Measurements from ENCODE around the gene GBP3. TPM values are rescaled to one million over a fixed set of nuclear protein-coding genes. Genes with fewer than 3 reads are reported as not detected.

GBP3 gene
- total RNA-seq, 1 experiment from 2014 or later, result 0.48 TPM

DNA sequence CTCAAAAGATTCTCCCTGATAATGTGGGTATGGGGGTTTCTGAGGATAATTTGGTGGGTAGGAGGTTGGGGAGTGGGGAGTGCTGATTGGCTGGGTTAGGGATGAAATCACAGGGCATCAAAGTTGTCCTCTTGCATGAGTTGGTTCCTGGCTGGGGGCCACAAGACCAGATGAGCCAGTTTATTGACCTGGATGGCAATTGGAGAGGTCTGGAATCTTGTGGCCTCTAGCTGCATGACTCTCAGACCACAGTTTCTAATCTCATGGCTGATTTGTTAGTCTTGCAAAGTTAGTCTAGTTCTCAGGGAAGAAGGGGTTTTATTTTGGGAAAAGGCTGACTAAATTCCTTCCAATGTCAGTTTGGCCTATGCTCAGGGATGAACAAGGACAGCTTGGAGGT lies 45.6 kb upstream of the GBP3 start:
- Histone ChIP-seq H3K4me3 (ENCODE audit: low read depth, low read length) (no peak overlapping the region), H3K27me3 (replicated peaks; ENCODE audit: control insufficient read depth, insufficient read depth, low read length) (no peaks in the 10 kb centered on the region), H3K4me1 (no peaks in the 10 kb centered on the region), H3K9me3 (no peaks in the 10 kb centered on the region), H3K36me3 (ENCODE audit: control insufficient read depth, insufficient read depth, low read length) (no peaks in the 10 kb centered on the region)
- Mint-ChIP-seq H3K4me3 (ENCODE audit: unreplicated experiment) (no peak overlapping the region), H3K9me3 (ENCODE audit: unreplicated experiment) (no peaks in the 10 kb centered on the region), H3K36me3 (ENCODE audit: insufficient read depth, unreplicated experiment) (no peaks in the 10 kb centered on the region), H3K27ac (ENCODE audit: unreplicated experiment) (no peak overlapping the region), H3K27me3 (ENCODE audit: insufficient read depth, unreplicated experiment) (no peaks in the 10 kb centered on the region), H3K4me1 (ENCODE audit: low read depth, unreplicated experiment) (peaks cover 8% of the 10 kb centered on the region)
- TF ChIP-seq, protein P1, sequence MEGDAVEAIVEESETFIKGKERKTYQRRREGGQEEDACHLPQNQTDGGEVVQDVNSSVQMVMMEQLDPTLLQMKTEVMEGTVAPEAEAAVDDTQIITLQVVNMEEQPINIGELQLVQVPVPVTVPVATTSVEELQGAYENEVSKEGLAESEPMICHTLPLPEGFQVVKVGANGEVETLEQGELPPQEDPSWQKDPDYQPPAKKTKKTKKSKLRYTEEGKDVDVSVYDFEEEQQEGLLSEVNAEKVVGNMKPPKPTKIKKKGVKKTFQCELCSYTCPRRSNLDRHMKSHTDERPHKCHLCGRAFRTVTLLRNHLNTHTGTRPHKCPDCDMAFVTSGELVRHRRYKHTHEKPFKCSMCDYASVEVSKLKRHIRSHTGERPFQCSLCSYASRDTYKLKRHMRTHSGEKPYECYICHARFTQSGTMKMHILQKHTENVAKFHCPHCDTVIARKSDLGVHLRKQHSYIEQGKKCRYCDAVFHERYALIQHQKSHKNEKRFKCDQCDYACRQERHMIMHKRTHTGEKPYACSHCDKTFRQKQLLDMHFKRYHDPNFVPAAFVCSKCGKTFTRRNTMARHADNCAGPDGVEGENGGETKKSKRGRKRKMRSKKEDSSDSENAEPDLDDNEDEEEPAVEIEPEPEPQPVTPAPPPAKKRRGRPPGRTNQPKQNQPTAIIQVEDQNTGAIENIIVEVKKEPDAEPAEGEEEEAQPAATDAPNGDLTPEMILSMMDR (IDR thresholded peaks at IDR 0.05; ENCODE audit: insufficient read depth in 1 of 2, low read depth in 1 of 2, low read length in 1 of 2, severe bottlenecking in 1 of 2, unreplicated experiment in 1 of 2), result no peak
- ChIA-PET CTCF (no interaction called here), POLR2A (no interaction called here)
- no TSS peak for BruUV-seq (replicated peaks)
- intact Hi-C loops (cut with micrococcal nuclease; ENCODE audit: unreplicated experiment), result no loop called here
- no peak for DNase-seq

DNA sequence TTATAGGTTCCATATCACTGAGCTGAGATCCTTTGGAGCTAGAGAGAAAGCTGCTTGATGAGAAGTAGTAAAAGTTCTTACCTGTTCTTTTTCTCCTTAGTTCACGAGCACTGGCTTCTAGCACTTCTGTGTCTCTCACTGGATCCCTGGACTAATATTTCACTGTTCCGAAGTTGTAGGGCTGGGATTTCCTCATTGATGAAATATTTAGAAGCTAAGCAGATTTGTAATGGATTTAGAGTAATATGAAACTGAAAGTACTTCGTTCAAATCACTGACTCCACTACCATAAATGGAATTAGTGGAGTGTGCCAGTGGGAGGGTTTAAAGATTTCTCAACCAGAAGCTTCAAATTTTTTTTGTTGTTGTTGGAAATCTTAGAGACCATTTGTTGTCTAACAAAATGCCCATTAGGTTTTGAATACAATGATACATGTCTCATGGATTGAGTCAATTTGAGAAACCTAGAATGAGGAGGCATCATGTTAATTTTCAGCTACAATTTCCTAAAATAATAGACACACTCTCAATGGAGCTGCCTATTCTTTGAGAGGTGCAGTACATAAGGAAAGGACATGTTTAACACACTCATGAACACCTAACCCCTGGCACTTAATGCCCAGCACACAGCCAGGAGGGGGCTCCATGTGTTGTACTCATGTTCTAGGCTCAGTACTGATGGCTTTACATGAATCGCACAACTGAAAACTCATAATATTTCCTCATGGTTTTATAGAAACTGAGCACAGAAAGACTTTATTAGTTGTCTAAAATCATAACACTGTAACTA lies 42.6 kb upstream of the GBP3 start, which contains the start of gene GBP1:
Gene GBP1, minus strand, starts transcription at position 130 of the 790 bp plus-strand sequence. CDS start 1,974 bp downstream, outside the sequence.
- no peak for DNase-seq
- BruUV-seq (replicated peaks), result no TSS peak
- Histone ChIP-seq H3K36me3 (ENCODE audit: control insufficient read depth, insufficient read depth, low read length) (no peaks in the 10 kb centered on the region), H3K27me3 (replicated peaks; ENCODE audit: control insufficient read depth, insufficient read depth, low read length) (no peaks in the 10 kb centered on the region), H3K4me3 (ENCODE audit: low read depth, low read length) (no peak within 1 kb of the TSS), H3K9me3 (no peaks in the 10 kb centered on the region), H3K4me1 (no peaks in the 10 kb centered on the region)
- intact Hi-C loops (cut with micrococcal nuclease; ENCODE audit: unreplicated experiment), result no loop called here
- no peaks in the 10 kb centered on the region for H3K27me3 Mint-ChIP-seq (ENCODE audit: insufficient read depth, unreplicated experiment)
- H3K36me3 Mint-ChIP-seq (ENCODE audit: insufficient read depth, unreplicated experiment), result no peaks in the 10 kb centered on the region
- TF ChIP-seq, protein P1 (IDR thresholded peaks at IDR 0.05; ENCODE audit: insufficient read depth in 1 of 2, low read depth in 1 of 2, low read length in 1 of 2, severe bottlenecking in 1 of 2, unreplicated experiment in 1 of 2), result no peak
- H3K4me3 Mint-ChIP-seq (ENCODE audit: unreplicated experiment), result no peak within 1 kb of the TSS
- ChIA-PET POLR2A (no interaction called here), CTCF (no interaction called here)
- no peaks in the 10 kb centered on the region for H3K9me3 Mint-ChIP-seq (ENCODE audit: unreplicated experiment)
- H3K4me1 Mint-ChIP-seq (ENCODE audit: low read depth, unreplicated experiment), result peaks cover 8% of the 10 kb centered on the region
- no peak within 1 kb of the TSS for H3K27ac Mint-ChIP-seq (ENCODE audit: unreplicated experiment)

DNA sequence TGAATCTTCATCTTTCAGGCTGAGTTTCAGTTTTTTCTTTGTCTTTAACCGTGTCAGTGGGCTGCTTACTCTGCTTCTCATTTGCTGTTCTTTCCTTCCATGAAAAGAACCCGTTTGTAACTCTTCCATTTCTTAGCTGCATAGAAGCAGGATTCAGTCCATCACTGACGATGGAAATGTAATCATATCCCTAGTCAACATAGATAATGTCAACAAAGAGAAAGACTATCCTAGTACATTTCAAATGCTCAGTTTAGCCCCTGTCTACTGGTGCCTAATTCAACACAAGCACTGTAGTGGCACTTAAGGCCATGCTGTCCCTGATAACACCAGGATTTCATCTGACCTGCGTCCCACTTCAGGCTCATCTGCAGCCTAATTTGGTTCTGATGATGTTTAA lies 42.0 kb upstream of the GBP3 start:
- TF ChIP-seq, protein P1 (IDR thresholded peaks at IDR 0.05; ENCODE audit: insufficient read depth in 1 of 2, low read depth in 1 of 2, low read length in 1 of 2, severe bottlenecking in 1 of 2, unreplicated experiment in 1 of 2), result no peak
- ChIA-PET CTCF (no interaction called here), POLR2A (no interaction called here)
- Mint-ChIP-seq H3K9me3 (ENCODE audit: unreplicated experiment) (no peaks in the 10 kb centered on the region), H3K4me3 (ENCODE audit: unreplicated experiment) (no peak overlapping the region), H3K27me3 (ENCODE audit: insufficient read depth, unreplicated experiment) (no peaks in the 10 kb centered on the region), H3K4me1 (ENCODE audit: low read depth, unreplicated experiment) (peaks cover 8% of the 10 kb centered on the region), H3K27ac (ENCODE audit: unreplicated experiment) (no peak overlapping the region), H3K36me3 (ENCODE audit: insufficient read depth, unreplicated experiment) (no peaks in the 10 kb centered on the region)
- no peaks in the 10 kb centered on the region for H3K27me3 ChIP-seq (replicated peaks; ENCODE audit: control insufficient read depth, insufficient read depth, low read length)
- DNase-seq, result no peak
- intact Hi-C loops (cut with micrococcal nuclease; ENCODE audit: unreplicated experiment), result no loop called here
- H3K9me3 ChIP-seq, result no peaks in the 10 kb centered on the region
- H3K36me3 ChIP-seq (ENCODE audit: control insufficient read depth, insufficient read depth, low read length), result no peaks in the 10 kb centered on the region
- no TSS peak for BruUV-seq (replicated peaks)
- H3K4me1 ChIP-seq, result no peaks in the 10 kb centered on the region
- no peak overlapping the region for H3K4me3 ChIP-seq (ENCODE audit: low read depth, low read length)
